Measurements from ENCODE around the gene CDC42EP4. TPM values are rescaled to one million over a fixed set of nuclear protein-coding genes. Genes with fewer than 3 reads are reported as not detected.

The CDC42EP4 gene
- total and polyA plus RNA-seq, 10 donors: 7.9 to 69.6 (median 43.3) TPM

- no peaks in the 10 kb centered on the region for H3K36me3 ChIP-seq
- H3K27ac ChIP-seq: no peak overlapping the region
- peaks cover 0 to 6% (median 0%) of the 10 kb centered on the region in 8 donors for H3K9me3 ChIP-seq
- TF ChIP-seq POLR2AphosphoS5 (IDR thresholded peaks at IDR 0.05): no peak
- no peak for TF ChIP-seq CTCF (IDR thresholded peaks at IDR 0.05 in 8 of 11, conservative IDR thresholded peaks at IDR 0.05 in 3 of 11)
- no peak for TF ChIP-seq POLR2A (IDR thresholded peaks at IDR 0.05)
- intact Hi-C loops (cut with DNase I; ENCODE audit: low total_unique reads): no loop called here
- no peak overlapping the region for H3K4me3 ChIP-seq
- peaks cover 0 to 14% (median 4%) of the 10 kb centered on the region in 6 donors for H3K4me1 ChIP-seq
- no peak for DNase-seq
- peaks cover 0 to 21% (median 0%) of the 10 kb centered on the region in 7 donors for H3K27me3 ChIP-seq (replicated peaks in 1 of 7)
- 55 to 72% (median 63%) methylated on average over 6 of the region's 6 CpGs for WGBS, 5 donors
These were observed 8.9 kb upstream of the CDC42EP4 start for GRCh38 chr17:73320601-73321264.

GRCh38 chr17:73319766-73320165, 8.0 kb upstream of the CDC42EP4 start:
- TF ChIP-seq CTCF (IDR thresholded peaks at IDR 0.05 in 8 of 11, conservative IDR thresholded peaks at IDR 0.05 in 3 of 11): no peak
- TF ChIP-seq POLR2A (IDR thresholded peaks at IDR 0.05): no peak
- TF ChIP-seq POLR2AphosphoS5 (IDR thresholded peaks at IDR 0.05): no peak
- H3K27me3 ChIP-seq (replicated peaks in 1 of 7): peaks cover 0 to 11% (median 0%) of the 10 kb centered on the region in 7 donors
- 61 to 92% (median 81%) methylated on average over 3 of the region's 3 CpGs for WGBS, 5 donors
- H3K36me3 ChIP-seq: no peaks in the 10 kb centered on the region
- no peak for DNase-seq
- H3K4me3 ChIP-seq: no peak overlapping the region
- peaks cover 0 to 6% (median 0%) of the 10 kb centered on the region in 8 donors for H3K9me3 ChIP-seq
- H3K4me1 ChIP-seq: peaks cover 0 to 14% (median 4%) of the 10 kb centered on the region in 6 donors
- intact Hi-C loops (cut with DNase I; ENCODE audit: low total_unique reads): no loop called here
- no peak overlapping the region for H3K27ac ChIP-seq

- H3K27ac ChIP-seq: no peak overlapping the region
- H3K36me3 ChIP-seq: no peaks in the 10 kb centered on the region
- TF ChIP-seq CTCF (IDR thresholded peaks at IDR 0.05 in 8 of 11, conservative IDR thresholded peaks at IDR 0.05 in 3 of 11): no peak
- WGBS, 5 donors: 63 to 83% (median 73%) methylated on average over 5 of the region's 5 CpGs
- intact Hi-C loops (cut with DNase I; ENCODE audit: low total_unique reads): no loop called here
- H3K4me3 ChIP-seq: no peak overlapping the region
- peaks cover 0 to 2% (median 0%) of the 10 kb centered on the region in 7 donors for H3K27me3 ChIP-seq (replicated peaks in 1 of 7)
- H3K9me3 ChIP-seq: peaks cover 0 to 6% (median 0%) of the 10 kb centered on the region in 8 donors
- H3K4me1 ChIP-seq: peaks cover 0 to 14% (median 3%) of the 10 kb centered on the region in 6 donors
- no peak for DNase-seq
These were observed 7.0 kb upstream of the CDC42EP4 start for GRCh38 chr17:73318836-73319235.

GRCh38 chr17:73318427-73318813, 6.6 kb upstream of the CDC42EP4 start:
- H3K27ac ChIP-seq: no peak overlapping the region
- no peaks in the 10 kb centered on the region for H3K36me3 ChIP-seq
- intact Hi-C loops (cut with DNase I; ENCODE audit: low total_unique reads): no loop called here
- H3K4me3 ChIP-seq: no peak overlapping the region
- H3K9me3 ChIP-seq: peaks cover 0 to 6% (median 0%) of the 10 kb centered on the region in 8 donors
- no peaks in the 10 kb centered on the region for H3K27me3 ChIP-seq (replicated peaks in 1 of 7)
- WGBS, 5 donors: 93 to 96% (median 94%) methylated on average over 8 of the region's 8 CpGs
- peaks cover 0 to 14% (median 3%) of the 10 kb centered on the region in 6 donors for H3K4me1 ChIP-seq
- TF ChIP-seq POLR2AphosphoS5 (IDR thresholded peaks at IDR 0.05) (no peak), CTCF (IDR thresholded peaks at IDR 0.05 in 8 of 11, conservative IDR thresholded peaks at IDR 0.05 in 3 of 11) (no peak), POLR2A (IDR thresholded peaks at IDR 0.05) (no peak)
- no peak for DNase-seq
